ENCODE measurements around the gene CSAD.
"Not testable (repeated sequence)": the region's sequence is repeated elsewhere in the genome, so short reads cannot be mapped to it uniquely, and the experiment has no call there.

The CSAD gene

DNA sequence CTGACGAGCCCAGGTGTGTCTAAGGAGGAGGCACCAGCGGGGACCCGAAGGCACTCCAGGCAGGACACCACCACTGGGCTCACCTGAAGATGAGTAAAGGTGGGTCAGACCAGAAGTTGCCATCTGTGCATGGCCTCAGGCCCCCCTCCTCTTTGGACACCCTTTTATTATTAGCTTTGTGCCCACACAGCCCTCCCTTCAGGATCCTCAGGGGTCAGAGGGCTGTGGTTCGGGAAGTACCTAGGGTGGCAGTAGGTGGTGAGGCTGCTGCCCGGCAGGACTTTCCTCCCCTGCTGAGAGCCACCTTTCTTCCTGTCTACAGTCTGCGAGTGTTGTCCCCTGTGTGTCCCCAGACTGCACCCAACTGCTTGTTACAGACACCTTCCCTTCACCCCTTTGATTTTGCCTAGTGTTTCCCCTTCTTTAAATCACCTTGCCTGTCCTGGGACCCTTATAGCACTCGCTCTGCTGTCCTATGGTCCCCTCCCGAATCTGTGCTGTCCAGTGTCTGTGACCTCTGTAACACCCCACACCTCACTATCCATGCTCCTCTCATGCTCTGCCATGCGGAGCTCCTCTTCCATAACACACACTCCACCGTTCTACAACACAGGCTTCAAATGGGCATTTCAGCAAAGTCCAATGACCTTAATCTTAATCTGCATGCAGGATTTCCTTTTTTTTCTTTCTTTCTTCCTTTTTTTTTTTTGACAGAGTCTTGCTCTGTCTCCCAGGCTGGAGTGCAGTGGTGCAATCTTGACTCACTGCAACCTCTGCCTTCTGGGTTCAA, 51.8 kb downstream of the CSAD start:
- no peak for DNase-seq

DNA sequence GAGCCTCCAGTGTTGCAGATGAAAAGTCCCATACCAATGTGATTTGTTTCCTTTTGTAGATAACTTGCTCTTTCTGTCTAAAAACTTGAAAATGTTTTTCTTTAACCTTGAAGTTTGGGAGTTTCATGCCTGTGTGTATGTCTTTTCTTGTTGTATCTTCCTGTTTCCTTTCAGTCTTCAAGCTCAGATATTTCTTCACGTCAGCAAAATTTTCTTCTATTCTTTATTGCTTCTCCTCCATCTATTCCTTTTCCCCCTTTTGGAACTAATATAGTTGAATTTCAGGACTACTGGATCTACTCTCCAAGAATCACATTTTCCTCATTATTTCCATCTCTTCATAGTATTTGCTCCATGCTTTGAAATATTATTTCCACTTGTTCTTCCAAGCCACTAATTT, 53.6 kb downstream of the CSAD start:
- no peak for DNase-seq

DNA sequence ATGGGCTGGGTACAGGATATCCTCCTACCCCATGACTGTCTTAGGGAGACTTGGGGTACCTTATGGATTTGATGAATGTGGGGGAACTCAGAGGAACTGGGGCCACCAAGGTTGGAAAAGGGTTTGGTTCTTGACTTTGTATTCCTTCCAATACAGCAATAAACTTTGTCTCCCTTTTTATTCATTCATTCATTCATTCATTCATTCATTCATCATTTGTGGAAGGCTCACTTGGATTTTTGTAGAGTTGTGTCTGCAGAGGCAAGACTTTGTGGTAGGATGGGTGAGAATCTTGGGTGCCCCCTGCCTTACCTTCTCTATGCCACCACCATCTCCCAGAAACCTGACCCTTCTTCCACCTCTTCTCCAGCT, 56.4 kb downstream of the CSAD start:
- no peak for DNase-seq

DNA sequence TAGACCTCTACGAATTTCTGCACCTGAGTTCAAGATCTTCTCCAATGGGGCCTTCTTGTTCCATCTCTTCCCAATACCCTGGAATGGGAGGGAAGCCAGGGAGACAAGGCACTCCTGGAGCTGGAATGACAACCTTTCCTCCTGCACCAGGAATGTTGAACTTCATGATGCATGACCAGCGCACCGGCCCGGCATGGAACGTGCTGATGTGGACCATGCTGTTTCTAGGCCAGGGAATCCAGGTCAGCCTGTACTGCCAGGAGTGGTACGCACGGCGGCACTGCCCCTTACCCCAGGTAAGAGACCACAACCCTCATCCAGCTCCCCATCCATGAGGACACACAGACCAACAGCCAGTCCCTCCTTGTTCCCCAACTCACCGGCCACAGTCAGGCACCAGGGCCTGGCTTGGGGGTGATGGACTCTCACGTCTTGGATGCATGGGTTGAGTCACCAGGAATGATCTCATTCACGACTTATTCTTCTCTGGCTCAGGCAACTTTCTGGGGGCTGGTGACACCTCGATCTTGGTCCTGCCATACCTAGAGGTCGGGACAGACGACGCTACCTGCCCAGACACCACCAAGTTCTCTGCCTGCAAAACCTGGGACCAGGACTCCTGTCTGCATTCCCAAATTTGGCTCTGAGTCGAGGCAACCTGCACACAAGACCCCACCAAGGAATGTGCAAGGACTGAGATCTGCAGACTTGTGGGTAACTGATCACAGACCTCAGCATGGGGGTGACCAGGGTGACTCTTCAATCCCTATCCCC, 57.0 kb downstream of the CSAD start:
- DNase-seq: no peak

DNA sequence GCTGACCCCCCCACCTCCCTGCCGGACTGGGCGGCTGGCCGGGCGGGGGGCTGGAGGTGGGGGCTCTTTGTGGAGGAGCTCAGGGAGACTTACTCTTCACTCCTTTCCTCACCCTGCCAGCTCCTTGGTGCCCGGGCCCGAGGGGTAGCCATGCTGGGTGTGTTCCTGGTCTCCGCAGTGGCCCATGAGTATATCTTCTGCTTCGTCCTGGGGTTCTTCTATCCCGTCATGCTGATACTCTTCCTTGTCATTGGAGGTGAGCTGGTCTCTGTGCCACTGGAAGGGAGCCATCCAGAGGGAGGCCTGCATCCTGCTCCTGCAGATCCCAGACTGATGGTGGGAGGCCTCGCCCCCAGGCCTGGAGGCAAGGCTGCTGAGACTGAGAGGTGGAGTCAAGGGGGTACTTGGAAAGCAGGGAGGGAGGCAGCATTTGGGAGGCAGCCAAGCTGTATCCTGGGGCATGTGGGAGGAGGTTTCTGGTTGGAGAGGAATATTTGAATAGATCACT, 57.7 kb downstream of the CSAD start:
- DNase-seq: no peak

DNA sequence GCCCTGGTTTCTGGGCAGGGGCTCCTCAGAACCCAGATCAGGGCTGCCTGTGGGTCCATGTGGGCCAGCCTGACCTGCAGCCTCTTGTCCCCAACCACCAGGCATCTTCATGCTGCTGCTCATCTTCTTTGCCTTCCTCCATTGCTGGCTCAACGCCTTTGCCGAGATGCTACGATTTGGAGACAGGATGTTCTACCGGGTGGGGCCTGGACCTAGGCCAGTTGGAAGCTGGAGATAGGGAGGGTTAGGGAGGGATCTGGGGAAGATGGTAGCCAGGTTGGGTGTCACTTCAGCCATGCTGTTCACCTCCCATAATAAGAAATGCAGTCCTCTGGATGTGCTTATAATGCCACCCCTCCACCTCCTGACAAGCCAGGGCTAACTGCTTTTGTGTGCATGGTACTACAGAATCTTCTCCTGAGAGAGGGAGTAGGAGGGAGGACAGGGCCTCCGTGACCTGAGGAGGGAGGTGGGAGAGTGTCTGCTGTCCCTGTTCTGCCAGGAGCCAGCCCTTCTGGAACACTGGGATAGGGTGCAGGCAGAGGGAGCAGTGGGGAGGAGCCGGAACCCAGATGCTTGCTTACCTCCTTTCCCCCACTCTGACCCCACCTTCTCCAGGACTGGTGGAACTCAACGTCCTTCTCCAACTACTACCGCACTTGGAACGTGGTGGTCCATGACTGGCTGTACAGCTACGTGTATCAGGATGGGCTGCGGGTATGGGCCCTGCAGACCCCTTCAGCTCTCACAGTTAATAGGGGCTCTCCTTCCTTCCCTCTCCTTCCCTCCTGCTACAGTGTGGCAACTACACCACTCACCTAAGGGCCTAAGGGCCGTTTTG, 59.8 kb downstream of the CSAD start:
- no peak for DNase-seq

DNA sequence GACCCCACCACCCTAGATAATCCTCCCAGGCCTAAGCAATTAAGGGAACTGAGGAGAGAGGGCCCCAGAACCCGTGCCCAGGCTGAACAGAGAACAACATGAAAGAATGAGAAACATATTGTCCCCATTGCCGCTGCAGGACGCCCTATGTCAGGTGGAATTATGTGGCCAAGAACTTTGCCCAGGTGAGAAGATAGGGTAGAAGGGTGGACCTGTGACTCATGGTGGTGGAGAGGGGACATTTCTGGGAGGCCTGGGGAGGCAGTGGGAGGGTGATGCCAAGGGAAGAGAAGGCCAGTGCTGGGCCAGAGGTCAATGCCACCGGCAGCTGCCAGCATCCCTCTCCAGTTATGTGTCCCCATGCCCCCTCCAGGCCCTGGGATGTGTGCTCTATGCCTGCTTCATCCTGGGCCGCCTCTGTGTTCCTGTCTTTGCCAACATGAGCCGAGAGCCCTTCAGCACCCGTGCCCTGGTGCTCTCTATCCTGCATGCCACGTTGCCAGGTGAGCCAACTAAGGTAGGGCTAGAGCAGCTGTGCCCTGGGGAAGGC, 61.9 kb downstream of the CSAD start:
- DNase-seq: no peak

DNA sequence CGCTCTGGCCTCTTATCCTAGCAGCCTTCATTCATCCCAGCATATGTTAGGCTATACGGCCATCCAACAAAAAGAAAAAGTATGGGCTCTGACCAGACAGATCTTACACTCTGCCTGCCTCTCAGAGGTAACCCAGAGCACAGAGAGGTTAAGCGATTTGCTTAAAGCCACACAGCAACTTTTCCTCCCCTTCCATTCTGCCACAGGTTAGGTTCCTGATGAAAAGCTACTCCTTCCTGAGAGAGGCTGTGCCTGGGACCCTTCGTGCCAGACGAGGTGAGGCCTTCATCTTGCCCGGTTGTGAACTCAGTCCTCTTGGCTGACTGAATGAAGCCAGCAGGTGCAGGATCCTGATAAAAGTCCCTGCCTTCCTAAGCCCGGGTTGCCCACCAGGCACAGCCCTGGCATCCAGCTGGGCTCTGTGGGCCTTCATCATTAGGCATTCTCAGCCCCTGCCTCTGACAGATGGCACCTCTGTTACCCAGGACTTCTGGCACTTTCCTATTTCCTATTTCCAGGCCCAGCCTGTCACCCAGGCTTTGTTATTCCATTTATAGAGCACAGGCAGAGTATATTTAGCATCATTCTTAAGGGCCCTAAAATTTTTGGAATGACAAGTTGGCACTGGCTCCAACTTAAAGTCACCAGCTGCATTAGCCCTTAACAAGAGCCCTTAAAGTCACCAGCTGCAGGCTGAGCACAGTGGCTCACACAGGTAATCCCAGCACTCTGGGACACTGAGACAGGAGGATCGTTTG, 64.7 kb downstream of the CSAD start:
- no peak for DNase-seq

DNA sequence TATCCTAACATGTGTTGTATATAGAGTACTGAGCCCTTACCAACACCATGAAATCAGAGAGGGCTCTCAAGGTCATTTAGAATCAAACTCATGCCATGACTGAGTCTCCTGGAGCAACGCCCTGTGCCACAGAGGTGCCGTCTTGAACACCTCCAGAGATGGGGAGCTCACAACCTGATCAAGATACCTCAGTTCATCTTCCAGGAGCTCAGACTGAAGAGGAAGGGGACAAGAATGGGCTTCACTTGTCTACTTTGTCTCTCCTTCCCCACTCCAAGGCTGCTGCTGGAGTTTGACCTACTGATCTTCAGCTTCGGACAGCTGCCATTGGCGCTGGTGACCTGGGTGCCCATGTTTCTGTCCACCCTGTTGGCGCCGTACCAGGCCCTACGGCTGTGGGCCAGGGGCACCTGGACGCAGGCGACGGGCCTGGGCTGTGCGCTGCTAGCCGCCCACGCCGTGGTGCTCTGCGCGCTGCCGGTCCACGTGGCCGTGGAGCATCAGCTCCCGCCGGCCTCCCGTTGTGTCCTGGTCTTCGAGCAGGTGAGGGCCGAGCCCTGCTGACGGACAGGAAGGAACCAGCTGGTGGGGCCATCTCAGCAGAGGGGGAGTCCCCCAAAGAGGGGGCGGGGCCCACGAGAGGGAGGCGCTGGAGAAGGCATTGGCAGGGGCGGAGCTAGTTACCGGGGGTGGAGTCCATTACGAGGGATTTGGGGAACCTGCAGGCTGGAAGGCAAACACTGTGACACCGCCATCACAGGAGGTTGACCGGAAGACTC, 65.4 kb downstream of the CSAD start:
- DNase-seq: no peak

DNA sequence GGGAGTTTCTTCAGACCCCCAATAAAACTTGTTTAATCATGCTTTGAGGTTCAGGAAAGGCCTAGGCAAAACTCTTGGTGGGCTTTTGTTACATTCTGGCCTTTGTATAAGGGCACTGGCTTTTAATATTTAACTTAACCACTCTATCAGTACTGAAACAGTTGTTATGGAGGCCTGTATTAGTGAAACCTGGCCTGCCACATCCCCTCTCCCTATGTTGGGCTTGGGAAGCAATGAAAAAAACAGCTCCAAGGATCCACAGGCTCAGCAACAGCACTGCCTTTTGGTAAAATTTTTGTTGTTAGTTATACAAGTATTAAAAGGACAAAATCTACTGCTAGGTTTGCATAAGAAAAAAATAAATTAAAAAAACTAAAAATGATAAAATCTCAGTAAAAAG, 66.8 kb downstream of the CSAD start:
- no peak for DNase-seq

DNA sequence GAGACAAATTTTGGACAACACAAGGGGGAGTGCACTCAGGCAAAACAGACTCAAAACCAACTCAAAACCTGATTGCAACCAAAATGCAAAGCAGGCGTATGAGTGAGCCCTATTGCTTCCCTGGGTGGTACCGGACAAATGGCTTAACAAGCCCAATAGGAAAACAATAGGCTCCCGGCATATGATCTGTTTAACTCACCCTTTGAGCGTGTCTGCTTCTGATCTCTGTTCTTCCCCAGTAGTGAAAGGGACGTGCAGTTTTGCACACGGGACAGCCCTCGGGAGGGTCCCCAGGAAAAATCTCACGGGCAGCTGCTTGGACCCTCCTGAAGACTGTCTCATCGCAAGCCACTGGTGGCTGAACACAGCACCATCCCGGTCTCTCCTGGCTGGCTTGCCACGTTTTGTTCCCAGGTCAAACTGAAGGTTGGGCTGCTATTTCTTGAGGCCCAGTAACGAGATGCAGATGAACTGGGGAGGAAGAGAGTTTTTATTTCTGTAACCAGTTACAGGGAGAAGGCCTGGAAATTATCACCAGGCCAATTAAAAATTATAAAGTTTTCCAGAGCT, 67.5 kb downstream of the CSAD start:
- DNase-seq: no peak

DNA sequence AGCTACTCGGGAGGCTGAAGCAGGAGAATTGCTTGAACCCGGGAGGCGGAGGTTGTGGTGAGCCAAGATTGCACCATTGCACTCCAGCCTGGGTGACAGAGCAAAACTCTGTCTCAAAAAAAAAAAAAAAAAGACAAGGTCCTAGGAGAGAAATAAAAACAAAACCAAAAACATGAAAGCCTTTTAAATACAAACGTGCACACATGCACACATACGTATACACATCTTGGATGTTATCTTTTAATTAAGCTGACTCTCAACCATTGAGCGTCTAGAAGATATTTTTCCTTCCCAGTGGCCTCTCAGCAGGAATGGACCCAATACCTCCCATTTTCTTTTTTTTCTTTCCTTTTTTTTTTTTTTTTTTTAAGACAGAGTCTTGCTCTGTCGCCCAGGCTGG, 68.3 kb downstream of the CSAD start:
- not testable (repeated sequence) for DNase-seq
